SK-N-SH treated with all-trans-retinoic acid at 6 μM for 48 hours (cell line): Measurements from ENCODE around the gene SRRM2.

Experiments used
- ATAC-seq: fragments of 200-7000 bp; cut with Tn5 transposase; 3 replicates; pipeline ENCODE4 v1.9.1; 2020; ENCODE audit warnings: mild to moderate bottlenecking, moderate library complexity
- ARNTL ChIP-seq: fragments of 450-650 bp; formaldehyde crosslinking; IDR thresholded peaks from 2 replicates; pipeline ENCODE4 v1.5.0; 2020; ENCODE audit warnings: low read depth, mild to moderate bottlenecking, moderate library complexity, borderline replicate concordance
- BACH2 ChIP-seq: fragments of 250-450 bp; sonication (Bioruptor Pico); IDR thresholded peaks from 2 replicates; pipeline ENCODE4 v1.9.0; 2021; ENCODE audit warnings: mild to moderate bottlenecking, borderline replicate concordance
- CSDC2 ChIP-seq: fragments of 250-450 bp; sonication (Bioruptor Pico); IDR thresholded peaks from 2 replicates; pipeline ENCODE4 v1.5.0; 2020; ENCODE audit warnings: mild to moderate bottlenecking, moderate library complexity
- ESRRG ChIP-seq: fragments of 250-450 bp; sonication (Bioruptor Pico); IDR thresholded peaks from 2 replicates; pipeline ENCODE4 v1.6.1; 2021; ENCODE audit warnings: mild to moderate bottlenecking
- GLIS3 ChIP-seq: fragments of 250-450 bp; sonication (Bioruptor Pico); IDR thresholded peaks from 2 replicates; pipeline ENCODE4 v1.5.0; 2020; ENCODE audit warnings: mild to moderate bottlenecking, moderate library complexity
- ISL1 ChIP-seq: fragments of 250-450 bp; sonication (Bioruptor Pico); IDR thresholded peaks from 2 replicates; pipeline ENCODE4 v2.1.2; 2022; ENCODE audit warnings: mild to moderate bottlenecking, moderate library complexity
- OSR1 ChIP-seq: fragments of 250-450 bp; sonication (Bioruptor Pico); IDR thresholded peaks from 2 replicates; pipeline ENCODE4 v1.8.0; 2022; ENCODE audit warnings: moderate library complexity, mild to moderate bottlenecking, inconsistent platforms
- PPARA ChIP-seq: fragments of 250-450 bp; sonication (Bioruptor Pico); IDR thresholded peaks from 2 replicates; pipeline ENCODE4 v1.5.0; 2020; ENCODE audit warnings: mild to moderate bottlenecking, borderline replicate concordance
- RARB ChIP-seq: fragments of 250-450 bp; sonication (Bioruptor Pico); IDR thresholded peaks from 2 replicates; pipeline ENCODE4 v1.8.0; 2021; ENCODE audit warnings: mild to moderate bottlenecking, moderate library complexity
- SNAI2 ChIP-seq: fragments of 250-450 bp; sonication (Bioruptor Pico); IDR thresholded peaks from 2 replicates; pipeline ENCODE4 v1.5.0; 2020; ENCODE audit warnings: mild to moderate bottlenecking, moderate library complexity
- TCF4 ChIP-seq: fragments of 250-450 bp; sonication (Bioruptor Pico); IDR thresholded peaks from 2 replicates; pipeline ENCODE4 v1.8.0; 2021; ENCODE audit warnings: mild to moderate bottlenecking, moderate library complexity, borderline replicate concordance
- TOX ChIP-seq: fragments of 250-450 bp; sonication (Bioruptor Pico); IDR thresholded peaks from 2 replicates; pipeline ENCODE4 v1.8.0; 2021; ENCODE audit warnings: mild to moderate bottlenecking, moderate library complexity, borderline replicate concordance
- ZFP3 ChIP-seq: fragments of 250-450 bp; sonication (Bioruptor Pico); IDR thresholded peaks from 2 replicates; pipeline ENCODE4 v1.5.0; 2020; ENCODE audit warnings: mild to moderate bottlenecking, moderate library complexity
- ZNF565 ChIP-seq: fragments of 450-650 bp; formaldehyde crosslinking; conservative IDR thresholded peaks from 2 replicates; pipeline ENCODE4 v1.5.0; 2020; ENCODE audit warnings: low read depth, mild to moderate bottlenecking, moderate library complexity
- ZNF8 ChIP-seq: fragments of 450-650 bp; formaldehyde crosslinking; IDR thresholded peaks from 2 replicates; pipeline ENCODE4 v1.5.0; 2020; ENCODE audit warnings: mild to moderate bottlenecking, moderate library complexity
- TF ChIP-seq, protein P1 (sequence below): fragments of 250-450 bp; sonication (Bioruptor Pico); IDR thresholded peaks from 2 replicates; pipeline ENCODE4 v1.5.0; 2020; ENCODE audit warnings: mild to moderate bottlenecking, moderate library complexity
- TF ChIP-seq, protein P2 (sequence below): fragments of 250-450 bp; sonication (Bioruptor Pico); IDR thresholded peaks from 2 replicates; pipeline ENCODE4 v1.5.1; 2020; ENCODE audit warnings: low read depth, mild to moderate bottlenecking, moderate library complexity
- TF ChIP-seq, protein P3 (sequence below): fragments of 250-450 bp; sonication (Bioruptor Pico); IDR thresholded peaks from 2 replicates; pipeline ENCODE4 v1.5.1; 2021; ENCODE audit warnings: mild to moderate bottlenecking, moderate library complexity
- TF ChIP-seq, protein P4 (sequence below): fragments of 250-450 bp; sonication (Bioruptor Pico); IDR thresholded peaks from 2 replicates; pipeline ENCODE4 v1.8.0; 2021; ENCODE audit warnings: low read depth, mild to moderate bottlenecking, moderate library complexity, borderline replicate concordance
- TF ChIP-seq, protein P5 (sequence below): fragments of 250-450 bp; sonication (Bioruptor Pico); IDR thresholded peaks from 2 replicates; pipeline ENCODE4 v1.8.0; 2020; ENCODE audit warnings: mild to moderate bottlenecking, moderate library complexity, borderline replicate concordance

The SRRM2 gene

DNA sequence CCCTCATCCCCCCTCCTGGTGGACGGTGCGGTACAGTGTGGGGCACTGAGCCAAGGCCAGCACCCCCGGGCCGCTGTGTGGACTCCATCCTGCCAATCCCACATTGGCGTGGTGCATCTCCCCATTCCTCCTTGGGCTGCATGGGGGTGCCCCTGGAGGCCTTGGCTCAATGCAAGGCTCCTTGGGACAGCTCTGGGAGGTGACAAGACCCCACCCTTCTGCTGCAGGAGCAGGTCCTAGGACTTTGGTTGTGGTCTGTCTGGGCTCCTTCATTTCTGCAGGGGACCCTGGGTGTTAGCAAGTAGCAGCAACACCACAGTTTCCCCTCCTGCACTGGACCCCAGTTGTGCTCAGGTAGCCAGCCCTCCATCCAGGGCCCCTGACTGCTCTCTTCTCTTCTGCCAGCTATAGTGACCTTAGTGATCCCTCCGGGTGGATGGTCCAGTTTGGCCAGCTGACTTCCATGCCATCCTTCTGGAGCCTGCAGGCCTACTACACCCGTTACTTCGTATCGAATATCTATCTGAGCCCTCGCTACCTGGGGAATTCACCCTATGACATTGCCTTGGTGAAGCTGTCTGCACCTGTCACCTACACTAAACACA is 65.9 kb downstream of the SRRM2 start:
- no peak for ATAC-seq
- TF ChIP-seq, protein P1, sequence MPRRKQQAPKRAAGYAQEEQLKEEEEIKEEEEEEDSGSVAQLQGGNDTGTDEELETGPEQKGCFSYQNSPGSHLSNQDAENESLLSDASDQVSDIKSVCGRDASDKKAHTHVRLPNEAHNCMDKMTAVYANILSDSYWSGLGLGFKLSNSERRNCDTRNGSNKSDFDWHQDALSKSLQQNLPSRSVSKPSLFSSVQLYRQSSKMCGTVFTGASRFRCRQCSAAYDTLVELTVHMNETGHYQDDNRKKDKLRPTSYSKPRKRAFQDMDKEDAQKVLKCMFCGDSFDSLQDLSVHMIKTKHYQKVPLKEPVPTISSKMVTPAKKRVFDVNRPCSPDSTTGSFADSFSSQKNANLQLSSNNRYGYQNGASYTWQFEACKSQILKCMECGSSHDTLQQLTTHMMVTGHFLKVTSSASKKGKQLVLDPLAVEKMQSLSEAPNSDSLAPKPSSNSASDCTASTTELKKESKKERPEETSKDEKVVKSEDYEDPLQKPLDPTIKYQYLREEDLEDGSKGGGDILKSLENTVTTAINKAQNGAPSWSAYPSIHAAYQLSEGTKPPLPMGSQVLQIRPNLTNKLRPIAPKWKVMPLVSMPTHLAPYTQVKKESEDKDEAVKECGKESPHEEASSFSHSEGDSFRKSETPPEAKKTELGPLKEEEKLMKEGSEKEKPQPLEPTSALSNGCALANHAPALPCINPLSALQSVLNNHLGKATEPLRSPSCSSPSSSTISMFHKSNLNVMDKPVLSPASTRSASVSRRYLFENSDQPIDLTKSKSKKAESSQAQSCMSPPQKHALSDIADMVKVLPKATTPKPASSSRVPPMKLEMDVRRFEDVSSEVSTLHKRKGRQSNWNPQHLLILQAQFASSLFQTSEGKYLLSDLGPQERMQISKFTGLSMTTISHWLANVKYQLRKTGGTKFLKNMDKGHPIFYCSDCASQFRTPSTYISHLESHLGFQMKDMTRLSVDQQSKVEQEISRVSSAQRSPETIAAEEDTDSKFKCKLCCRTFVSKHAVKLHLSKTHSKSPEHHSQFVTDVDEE (CRISPR knock-in tag): no peak
- TF ChIP-seq, protein P2, sequence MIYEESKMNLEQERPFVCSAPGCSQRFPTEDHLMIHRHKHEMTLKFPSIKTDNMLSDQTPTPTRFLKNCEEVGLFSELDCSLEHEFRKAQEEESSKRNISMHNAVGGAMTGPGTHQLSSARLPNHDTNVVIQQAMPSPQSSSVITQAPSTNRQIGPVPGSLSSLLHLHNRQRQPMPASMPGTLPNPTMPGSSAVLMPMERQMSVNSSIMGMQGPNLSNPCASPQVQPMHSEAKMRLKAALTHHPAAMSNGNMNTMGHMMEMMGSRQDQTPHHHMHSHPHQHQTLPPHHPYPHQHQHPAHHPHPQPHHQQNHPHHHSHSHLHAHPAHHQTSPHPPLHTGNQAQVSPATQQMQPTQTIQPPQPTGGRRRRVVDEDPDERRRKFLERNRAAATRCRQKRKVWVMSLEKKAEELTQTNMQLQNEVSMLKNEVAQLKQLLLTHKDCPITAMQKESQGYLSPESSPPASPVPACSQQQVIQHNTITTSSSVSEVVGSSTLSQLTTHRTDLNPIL (CRISPR knock-in tag): no peak
- no peak for TF ChIP-seq ZFP3 (CRISPR knock-in tag)
- no peak for TF ChIP-seq RARB
- no peak for TF ChIP-seq ISL1 (CRISPR knock-in tag)
- TF ChIP-seq ZNF8 (CRISPR knock-in tag): no peak
- no peak for TF ChIP-seq TOX (CRISPR knock-in tag)
- TF ChIP-seq, protein P3, sequence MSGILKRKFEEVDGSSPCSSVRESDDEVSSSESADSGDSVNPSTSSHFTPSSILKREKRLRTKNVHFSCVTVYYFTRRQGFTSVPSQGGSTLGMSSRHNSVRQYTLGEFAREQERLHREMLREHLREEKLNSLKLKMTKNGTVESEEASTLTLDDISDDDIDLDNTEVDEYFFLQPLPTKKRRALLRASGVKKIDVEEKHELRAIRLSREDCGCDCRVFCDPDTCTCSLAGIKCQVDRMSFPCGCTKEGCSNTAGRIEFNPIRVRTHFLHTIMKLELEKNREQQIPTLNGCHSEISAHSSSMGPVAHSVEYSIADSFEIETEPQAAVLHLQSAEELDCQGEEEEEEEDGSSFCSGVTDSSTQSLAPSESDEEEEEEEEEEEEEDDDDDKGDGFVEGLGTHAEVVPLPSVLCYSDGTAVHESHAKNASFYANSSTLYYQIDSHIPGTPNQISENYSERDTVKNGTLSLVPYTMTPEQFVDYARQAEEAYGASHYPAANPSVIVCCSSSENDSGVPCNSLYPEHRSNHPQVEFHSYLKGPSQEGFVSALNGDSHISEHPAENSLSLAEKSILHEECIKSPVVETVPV (CRISPR knock-in tag): no peak
- no peak for TF ChIP-seq TCF4
- no peak for TF ChIP-seq CSDC2 (CRISPR knock-in tag)
- no peak for TF ChIP-seq ESRRG (CRISPR knock-in tag)
- TF ChIP-seq GLIS3 (CRISPR knock-in tag): no peak
- no peak for TF ChIP-seq SNAI2
- TF ChIP-seq BACH2: no peak
- no peak for TF ChIP-seq OSR1 (CRISPR knock-in tag)
- TF ChIP-seq PPARA (CRISPR knock-in tag): no peak
- TF ChIP-seq ARNTL (CRISPR knock-in tag): no peak
- TF ChIP-seq, protein P4, sequence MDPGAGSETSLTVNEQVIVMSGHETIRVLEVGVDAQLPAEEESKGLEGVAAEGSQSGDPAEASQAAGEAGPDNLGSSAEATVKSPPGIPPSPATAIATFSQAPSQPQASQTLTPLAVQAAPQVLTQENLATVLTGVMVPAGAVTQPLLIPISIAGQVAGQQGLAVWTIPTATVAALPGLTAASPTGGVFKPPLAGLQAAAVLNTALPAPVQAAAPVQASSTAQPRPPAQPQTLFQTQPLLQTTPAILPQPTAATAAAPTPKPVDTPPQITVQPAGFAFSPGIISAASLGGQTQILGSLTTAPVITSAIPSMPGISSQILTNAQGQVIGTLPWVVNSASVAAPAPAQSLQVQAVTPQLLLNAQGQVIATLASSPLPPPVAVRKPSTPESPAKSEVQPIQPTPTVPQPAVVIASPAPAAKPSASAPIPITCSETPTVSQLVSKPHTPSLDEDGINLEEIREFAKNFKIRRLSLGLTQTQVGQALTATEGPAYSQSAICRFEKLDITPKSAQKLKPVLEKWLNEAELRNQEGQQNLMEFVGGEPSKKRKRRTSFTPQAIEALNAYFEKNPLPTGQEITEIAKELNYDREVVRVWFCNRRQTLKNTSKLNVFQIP (CRISPR knock-in tag): no peak
- TF ChIP-seq, protein P5, sequence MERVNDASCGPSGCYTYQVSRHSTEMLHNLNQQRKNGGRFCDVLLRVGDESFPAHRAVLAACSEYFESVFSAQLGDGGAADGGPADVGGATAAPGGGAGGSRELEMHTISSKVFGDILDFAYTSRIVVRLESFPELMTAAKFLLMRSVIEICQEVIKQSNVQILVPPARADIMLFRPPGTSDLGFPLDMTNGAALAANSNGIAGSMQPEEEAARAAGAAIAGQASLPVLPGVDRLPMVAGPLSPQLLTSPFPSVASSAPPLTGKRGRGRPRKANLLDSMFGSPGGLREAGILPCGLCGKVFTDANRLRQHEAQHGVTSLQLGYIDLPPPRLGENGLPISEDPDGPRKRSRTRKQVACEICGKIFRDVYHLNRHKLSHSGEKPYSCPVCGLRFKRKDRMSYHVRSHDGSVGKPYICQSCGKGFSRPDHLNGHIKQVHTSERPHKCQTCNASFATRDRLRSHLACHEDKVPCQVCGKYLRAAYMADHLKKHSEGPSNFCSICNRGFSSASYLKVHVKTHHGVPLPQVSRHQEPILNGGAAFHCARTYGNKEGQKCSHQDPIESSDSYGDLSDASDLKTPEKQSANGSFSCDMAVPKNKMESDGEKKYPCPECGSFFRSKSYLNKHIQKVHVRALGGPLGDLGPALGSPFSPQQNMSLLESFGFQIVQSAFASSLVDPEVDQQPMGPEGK (CRISPR knock-in tag): no peak

DNA sequence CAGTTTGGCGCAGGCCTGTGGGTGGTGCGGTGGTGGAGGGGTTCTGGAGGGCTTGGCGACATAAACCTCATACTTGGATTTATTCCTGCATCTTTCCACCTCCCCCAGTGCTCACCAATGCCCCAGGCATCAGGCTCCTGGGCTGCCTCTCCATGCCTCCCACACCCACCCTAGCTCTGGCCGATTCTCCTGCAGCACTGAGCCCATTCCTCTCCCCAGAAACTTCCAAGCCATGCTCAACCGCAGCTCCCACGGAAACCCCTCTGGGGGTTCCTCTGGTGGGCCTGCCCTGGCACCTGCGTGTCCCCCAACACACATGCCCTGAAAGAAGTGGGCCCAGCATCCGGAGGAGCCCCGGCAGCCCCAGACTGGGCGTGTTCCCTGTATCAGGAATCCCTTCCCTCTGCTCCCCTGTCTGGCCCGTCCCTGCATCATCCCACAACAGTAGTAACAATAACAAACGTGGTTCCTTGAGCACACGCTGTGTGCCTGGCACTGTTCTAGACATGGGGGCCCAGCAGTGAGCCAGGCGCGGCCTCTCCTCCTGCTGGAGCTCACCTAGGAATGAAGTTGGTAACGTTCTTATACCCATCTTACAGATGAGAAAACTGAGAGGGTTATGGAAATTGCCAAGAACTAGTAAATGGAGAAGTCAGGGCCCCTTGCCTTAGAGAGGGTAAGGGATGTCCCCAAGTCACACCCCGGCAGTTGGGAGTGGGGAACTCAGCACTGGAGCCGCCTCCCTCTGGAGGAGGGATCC is 66.9 kb downstream of the SRRM2 start:
- no peak for ATAC-seq
- no peak for TF ChIP-seq GLIS3 (CRISPR knock-in tag)
- no peak for TF ChIP-seq ZNF565 (CRISPR knock-in tag)
- TF ChIP-seq TCF4: no peak
- no peak for TF ChIP-seq CSDC2 (CRISPR knock-in tag)
- TF ChIP-seq, all 23 proteins: peak for 0
